Measurements from ENCODE around the gene HRG. TPM values are rescaled to one million over a fixed set of nuclear protein-coding genes. Genes with fewer than 3 reads are reported as not detected.
"Not testable (repeated sequence)": the region's sequence is repeated elsewhere in the genome, so short reads cannot be mapped to it uniquely, and the experiment has no call there.

The HRG gene
- total RNA-seq, 1 donor from 2014 or later = not detected

DNA sequence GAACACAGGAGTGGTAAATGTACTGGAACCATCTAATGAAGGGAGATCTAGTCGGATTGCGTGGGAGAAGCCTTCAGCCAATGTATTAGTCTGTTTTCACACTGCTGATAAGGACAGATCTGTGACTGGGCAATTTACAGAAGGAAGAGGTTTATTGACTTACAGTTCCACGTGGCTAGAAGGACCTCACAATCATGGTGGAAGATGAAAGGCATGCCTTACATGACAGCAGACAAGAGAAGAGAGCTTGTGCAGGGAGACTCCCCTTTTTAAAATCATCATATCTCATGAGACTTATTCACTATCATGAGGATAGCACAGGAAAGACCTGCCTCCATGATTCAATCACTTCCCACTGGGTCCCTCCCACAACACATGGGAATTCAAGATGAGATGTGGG is 17.0 kb downstream of the HRG start:
- DNase-seq = no peak

- no peak for DNase-seq
Measured at GRCh38 chr3:186683979-186684378, 18.2 kb downstream of the HRG start.

DNA sequence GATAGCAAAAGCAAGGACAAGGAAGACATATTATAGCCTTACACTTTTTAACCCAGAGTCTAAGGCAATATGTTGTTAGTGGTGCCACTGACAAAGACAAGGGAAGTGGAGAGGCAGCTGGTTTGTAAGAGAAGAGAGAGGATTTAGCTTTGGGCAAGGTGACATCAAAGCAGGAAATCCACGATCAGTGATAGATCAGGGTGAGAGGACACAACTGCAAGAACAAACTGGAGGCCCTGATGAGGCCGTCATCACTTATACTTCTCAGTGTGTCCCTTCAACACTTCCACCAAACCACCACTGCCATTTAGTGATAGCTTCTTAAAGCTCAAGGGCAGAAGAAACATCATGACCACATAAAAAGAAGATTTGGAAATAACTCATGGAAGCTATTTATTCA is 20.7 kb downstream of the HRG start:
- DNase-seq = not testable (repeated sequence)

DNA sequence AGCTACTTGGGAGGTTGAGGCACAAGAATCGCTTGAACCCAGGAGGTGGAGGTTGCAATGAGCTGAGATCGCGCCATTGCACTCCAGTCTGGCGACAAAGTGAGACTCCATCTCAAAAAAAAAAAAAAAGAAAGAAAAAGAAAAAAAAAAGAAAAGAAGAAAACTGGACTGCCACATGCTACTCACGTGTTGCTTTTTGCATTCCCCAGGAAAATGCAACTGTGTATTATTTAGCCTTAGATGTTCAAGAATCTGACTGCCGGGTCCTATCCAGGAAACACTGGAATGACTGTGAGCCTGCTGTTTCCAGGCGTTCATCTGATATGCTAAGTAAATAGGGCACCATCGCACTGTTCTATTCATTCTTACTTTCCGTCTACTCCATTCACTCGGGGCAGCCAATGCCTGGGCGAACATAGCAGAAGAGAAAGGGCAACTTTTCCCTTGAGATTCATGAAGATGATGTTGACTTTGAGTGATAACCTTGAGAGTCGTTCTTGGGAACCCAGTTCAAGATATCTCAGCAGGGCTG is 21.4 kb downstream of the HRG start:
- no peak for DNase-seq

DNA sequence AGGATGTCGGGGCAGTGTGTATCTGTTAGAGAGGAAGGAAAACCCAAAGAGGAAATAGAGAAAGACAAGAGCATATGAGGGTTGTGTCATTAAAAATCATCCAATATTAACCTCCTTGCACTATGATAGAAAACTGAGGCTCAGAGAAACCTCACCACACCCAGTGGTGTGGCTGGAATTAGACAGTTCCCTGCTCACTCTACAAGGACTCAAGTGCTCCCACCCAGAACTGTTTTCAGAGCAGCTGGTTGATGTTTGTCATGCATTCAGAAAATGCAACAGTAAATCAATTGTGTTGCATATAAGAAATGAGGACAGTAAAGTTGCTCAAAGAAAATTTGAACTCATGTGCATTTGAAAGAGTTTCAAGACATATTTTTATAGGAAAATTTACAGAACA is 24.5 kb downstream of the HRG start:
- DNase-seq = not testable (repeated sequence)

GRCh38 chr3:186691676-186692075 is 25.9 kb downstream of the HRG start:
- DNase-seq = no peak

DNA sequence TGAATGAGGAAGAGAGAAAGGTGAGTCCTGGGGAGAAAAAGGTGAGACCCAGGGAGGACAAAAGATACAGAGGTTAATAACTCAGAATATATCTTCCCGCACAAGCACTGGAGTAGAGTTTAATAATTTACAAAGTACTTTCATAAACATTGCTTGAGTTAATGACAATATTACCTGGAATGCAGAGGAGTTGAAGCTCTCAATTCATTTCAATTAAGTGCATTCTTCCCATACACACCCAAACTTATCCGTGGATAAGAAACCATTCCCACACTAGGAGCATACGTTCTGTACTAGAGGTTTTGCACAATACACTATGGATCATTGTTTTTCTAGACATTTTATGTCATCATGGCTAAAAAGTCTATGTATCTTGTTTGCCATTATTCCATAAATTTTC is 28.0 kb downstream of the HRG start:
- no peak for DNase-seq

- DNase-seq = no peak
Measured at GRCh38 chr3:186694288-186695032, 28.6 kb downstream of the HRG start.

- DNase-seq = no peak
Measured at GRCh38 chr3:186696522-186696921, 30.7 kb downstream of the HRG start.

- no peak for DNase-seq
Measured at GRCh38 chr3:186697510-186697909, 31.7 kb downstream of the HRG start.

DNA sequence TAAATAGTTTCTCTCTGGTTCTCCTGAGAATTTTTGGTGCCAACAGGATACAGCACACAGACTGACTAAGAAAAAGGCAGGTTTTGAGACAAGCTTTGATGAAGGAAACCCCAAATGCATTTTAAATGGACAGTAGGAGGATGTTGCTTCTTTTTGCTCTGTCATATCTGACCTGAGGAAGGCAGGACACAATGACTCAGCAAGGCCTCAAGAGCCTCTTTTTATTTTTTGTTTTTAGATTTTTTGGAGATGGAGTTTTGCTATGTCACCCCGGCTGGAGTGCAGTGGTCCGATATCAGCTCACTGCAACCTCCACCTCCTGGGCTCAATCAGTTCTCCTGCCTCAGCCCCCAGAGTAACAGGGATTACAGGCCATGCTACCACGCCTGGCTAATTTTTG is 34.5 kb downstream of the HRG start:
- no peak for DNase-seq

DNA sequence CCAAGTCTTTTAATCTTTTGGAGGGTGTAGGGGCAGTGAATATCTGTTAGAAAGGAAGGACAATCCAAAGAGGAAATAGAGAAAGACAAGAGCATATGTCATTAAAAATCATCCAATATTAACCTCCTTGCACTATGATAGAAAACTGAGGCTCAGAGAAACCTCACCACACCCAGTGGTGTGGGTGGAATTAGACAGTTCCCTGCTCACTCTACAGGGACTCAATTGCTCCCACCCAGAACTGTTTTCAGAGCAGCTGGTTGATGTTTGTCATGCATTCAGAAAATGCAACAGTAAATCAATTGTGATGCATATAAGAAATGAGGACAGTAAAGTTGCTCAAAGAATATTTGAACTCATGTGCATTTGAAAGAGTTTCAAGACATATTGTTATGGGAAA is 36.6 kb downstream of the HRG start:
- not testable (repeated sequence) for DNase-seq

GRCh38 chr3:186705882-186706780 is 40.3 kb downstream of the HRG start:
- DNase-seq = no peak

DNA sequence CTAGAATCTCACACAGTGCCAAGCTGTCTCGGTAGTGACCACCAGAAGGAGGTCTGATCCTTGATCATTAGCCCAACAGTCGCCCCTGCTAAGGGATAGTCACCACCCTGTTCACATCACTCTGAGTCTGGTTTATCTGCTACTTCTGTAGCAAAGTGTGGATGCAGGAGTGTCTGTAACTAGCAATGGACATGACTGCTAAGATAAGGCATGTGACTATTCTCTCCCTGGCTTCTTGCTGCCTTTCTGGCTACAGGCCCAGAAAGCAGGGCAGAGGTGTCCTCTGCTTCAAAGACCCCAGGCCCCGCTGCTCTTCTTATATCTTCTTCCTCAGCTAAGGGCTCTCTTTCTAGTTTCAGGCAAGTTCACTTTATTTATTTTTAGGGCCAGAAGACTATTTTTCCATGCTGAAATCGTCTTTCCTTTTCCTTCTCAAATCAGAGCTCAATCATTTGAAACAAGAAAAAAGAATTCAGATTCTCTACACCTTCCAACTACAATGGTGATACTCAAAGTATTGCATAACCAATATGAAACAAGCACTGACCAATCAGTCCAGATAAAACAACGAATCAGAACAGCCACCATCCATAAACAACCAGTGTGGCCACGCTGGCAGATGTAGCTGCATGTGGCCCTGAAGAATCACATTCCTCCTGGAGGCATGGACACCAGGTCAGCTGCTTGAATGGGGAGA is 43.3 kb downstream of the HRG start:
- DNase-seq = no peak

DNA sequence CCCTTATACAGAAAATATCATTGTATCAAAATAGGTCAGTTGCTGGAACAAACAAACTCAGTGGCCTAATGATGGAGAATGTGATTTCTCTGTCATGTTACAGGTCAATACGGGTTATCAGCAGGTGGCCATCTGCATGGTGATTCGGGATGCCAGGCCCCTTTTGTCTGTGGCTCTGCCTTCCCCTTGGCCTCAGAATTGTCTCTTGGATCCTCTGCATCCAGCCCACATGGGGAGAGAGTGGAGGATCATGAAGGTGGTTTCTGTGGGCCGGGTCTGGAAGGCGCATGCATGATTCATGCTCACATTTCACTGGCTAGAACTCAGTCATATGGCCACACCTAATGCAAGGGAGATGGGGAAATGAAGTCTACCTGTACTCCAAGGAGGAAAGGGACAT is 44.9 kb downstream of the HRG start:
- DNase-seq = not testable (repeated sequence)

DNA sequence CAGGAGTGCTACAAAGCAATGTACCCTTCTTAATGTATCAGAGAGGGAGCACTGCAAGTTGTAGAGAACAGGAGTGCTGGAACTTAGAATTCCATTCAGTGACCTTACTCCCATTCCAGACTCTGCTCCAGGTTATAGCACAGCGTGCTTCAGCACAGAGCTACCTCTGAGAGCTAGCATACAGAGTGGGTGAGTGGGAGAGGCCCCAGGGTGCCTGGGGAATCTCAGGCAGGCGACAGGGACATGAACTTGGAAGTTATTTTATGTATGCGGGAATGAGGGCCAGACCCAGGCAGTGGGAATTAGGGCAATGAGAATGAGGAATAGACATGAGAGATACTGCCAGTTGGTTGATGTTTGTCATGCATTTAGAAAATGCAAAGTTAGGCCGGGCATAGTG is 47.7 kb downstream of the HRG start:
- no peak for DNase-seq

- no peak for DNase-seq
Measured at GRCh38 chr3:186717039-186717457, 51.2 kb downstream of the HRG start, which contains the start of gene KNG1. Gene KNG1 (plus strand): TSS chr3:186717359. CDS start chr3:186717543, 184 bp downstream.

GRCh38 chr3:186719945-186720739 is 54.3 kb downstream of the HRG start:
- no peak for DNase-seq

- no peak for DNase-seq
Measured at GRCh38 chr3:186722457-186722856, 56.6 kb downstream of the HRG start.

DNA sequence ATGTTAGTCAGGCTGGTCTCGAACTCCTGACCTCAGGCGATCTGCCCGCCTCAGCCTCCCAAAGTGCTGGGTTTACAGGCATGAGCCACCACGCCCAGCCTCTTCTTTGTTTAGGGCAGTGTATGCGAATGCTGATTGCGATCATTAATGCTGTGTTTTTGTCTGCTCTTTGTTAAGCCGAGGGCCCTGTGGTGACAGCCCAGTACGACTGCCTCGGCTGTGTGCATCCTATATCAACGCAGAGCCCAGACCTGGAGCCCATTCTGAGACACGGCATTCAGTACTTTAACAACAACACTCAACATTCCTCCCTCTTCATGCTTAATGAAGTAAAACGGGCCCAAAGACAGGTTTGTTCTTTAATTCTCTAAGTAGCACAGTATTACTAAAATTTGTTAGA is 59.1 kb downstream of the HRG start:
- DNase-seq = no peak
